A673 (cell line): Measurements from ENCODE around the gene SLC25A52. TPM values are rescaled to one million over a fixed set of nuclear protein-coding genes. Genes with fewer than 3 reads are reported as not detected.

Experiments used
- BruUV-seq: library from RNA; stranded (reverse); fragments of 400-500 nt; replicated peaks from 2 replicates; lab custom pipeline; 2021; lab: Mats Ljungman, UMichigan
- CTCF ChIA-PET: fragments of 300-600 bp; sonication (Branson Sonifier 250); formaldehyde crosslinking; loops from one replicate; lab custom pipeline; 2022; ENCODE audit warnings: antibody characterized with exemption; lab: Charles Lee
- POLR2A ChIA-PET: fragments of 300-600 bp; sonication (Branson Sonifier 250); formaldehyde crosslinking; loops from one replicate; lab custom pipeline; 2022; ENCODE audit warnings: antibody characterized with exemption; ENCODE audit not compliant: low non-redundant PET; lab: Charles Lee
- DNase-seq: peaks from one replicate; pipeline ENCODE4 v3.0.0-alpha.2; 2015; ENCODE audit warnings: low spot score
- H3K27ac ChIP-seq: fragments of 200-600 bp; sonication (generic); 2 replicates; pipeline ENCODE4 v1.5.1; 2016; ENCODE audit warnings: mixed run types, low read depth, mild to moderate bottlenecking, mixed read lengths, antibody characterized with exemption, low read length; ENCODE audit not compliant: poor library complexity, severe bottlenecking
- H3K27me3 ChIP-seq: fragments of 200-600 bp; sonication (generic); replicated peaks from 2 replicates; pipeline ENCODE4 v1.6.1; 2017; ENCODE audit warnings: mixed run types, low read depth, mild to moderate bottlenecking, mixed read lengths, antibody characterized with exemption, low read length; ENCODE audit not compliant: insufficient read depth, poor library complexity
- H3K36me3 ChIP-seq: fragments of 200-600 bp; sonication (generic); 2 replicates; pipeline ENCODE4 v1.6.1; 2016; ENCODE audit warnings: mixed run types, mild to moderate bottlenecking, mixed read lengths, antibody characterized with exemption, low read length; ENCODE audit not compliant: insufficient read depth, poor library complexity, severe bottlenecking
- H3K4me1 ChIP-seq: fragments of 200-600 bp; sonication (generic); 2 replicates; pipeline ENCODE4 v1.6.1; 2017; ENCODE audit warnings: mixed run types, mild to moderate bottlenecking, mixed read lengths, antibody characterized with exemption, low read length; ENCODE audit not compliant: insufficient read depth, poor library complexity, severe bottlenecking
- H3K4me3 ChIP-seq: fragments of 200-600 bp; sonication (generic); 2 replicates; pipeline ENCODE4 v1.5.1; 2016; ENCODE audit warnings: low read depth, mixed run types, mild to moderate bottlenecking, mixed read lengths, low read length; ENCODE audit not compliant: poor library complexity, severe bottlenecking
- H3K9me3 ChIP-seq: fragments of 200-600 bp; sonication (generic); 2 replicates; pipeline ENCODE4 v1.6.1; 2016; ENCODE audit warnings: mixed run types, low read depth, mild to moderate bottlenecking, mixed read lengths, antibody characterized with exemption, low read length; ENCODE audit not compliant: poor library complexity, severe bottlenecking
- EZH2 ChIP-seq: fragments of 200-600 bp; sonication (generic); IDR thresholded peaks from 2 replicates; pipeline ENCODE4 v1.6.1; 2017; ENCODE audit warnings: borderline replicate concordance, low read depth, mild to moderate bottlenecking, mixed read lengths, antibody characterized with exemption, low read length; ENCODE audit not compliant: poor library complexity, severe bottlenecking
- intact Hi-C: fragments of 100-400 bp; cut with micrococcal nuclease; formaldehyde crosslinking; loops from one replicate; pipeline ENCODE4 v1.10.0; 2022; ENCODE audit not compliant: unreplicated experiment
- total RNA-seq: library from RNA; stranded (reverse); gene quantifications from 2 replicates; pipeline ENCODE4 v1.2.3, GENCODE V29; 2021
- TF ChIP-seq, protein P1 (sequence below): fragments of 300-800, 200-600 bp; sonication (generic); conservative IDR thresholded peaks from 2 replicates; pipeline ENCODE4 v1.5.1; 2017; ENCODE audit warnings: low read depth, mild to moderate bottlenecking, antibody characterized with exemption, low read length, moderate library complexity, mixed read lengths

SLC25A52 gene
- total RNA-seq, 1 experiment from 2014 or later: not detected

DNA sequence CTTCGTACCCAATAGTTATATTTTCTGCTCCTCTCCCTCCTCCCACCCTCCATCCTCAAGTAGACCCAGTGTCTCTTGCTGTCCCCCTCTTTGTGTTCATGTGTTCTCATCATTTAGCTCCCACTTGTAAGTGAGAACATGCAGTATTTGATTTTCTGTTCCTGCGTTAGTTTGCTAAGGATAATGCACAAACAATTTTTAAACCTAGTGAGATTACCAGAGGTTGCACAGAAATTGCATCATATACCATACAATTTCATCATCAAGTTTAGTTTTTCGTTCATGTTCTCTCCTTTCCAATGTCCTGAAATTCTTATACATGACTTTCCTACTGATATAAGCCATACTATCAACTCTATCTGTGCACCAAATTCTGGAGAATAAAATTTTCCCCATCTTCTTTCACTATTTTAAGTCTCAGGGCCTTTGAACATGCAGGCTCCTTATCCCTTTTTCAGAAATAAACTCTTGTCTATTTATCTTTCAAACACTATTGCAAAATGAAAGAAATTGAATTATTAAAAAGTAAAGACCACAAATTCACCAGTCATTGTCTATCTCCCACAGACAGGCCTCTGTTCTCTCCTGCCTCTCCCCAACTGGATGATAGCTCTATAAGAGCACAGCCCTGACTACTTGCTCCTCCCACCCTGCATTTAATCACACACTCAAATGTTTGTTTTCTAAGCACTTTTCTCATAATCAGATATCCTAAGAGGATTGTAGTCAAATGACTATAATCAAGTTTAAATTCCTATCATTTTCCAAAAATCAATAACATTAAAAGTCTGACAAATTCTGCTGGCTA lies 49.1 kb downstream of the SLC25A52 start:
- Histone ChIP-seq H3K4me3 (no peak overlapping the region), H3K9me3 (no peaks in the 10 kb centered on the region), H3K36me3 (no peaks in the 10 kb centered on the region), H3K27ac (no peak overlapping the region), H3K27me3 (no peaks in the 10 kb centered on the region), H3K4me1 (no peaks in the 10 kb centered on the region)
- no TSS peak for BruUV-seq
- POLR2A ChIA-PET: no interaction called here
- TF ChIP-seq, protein P1, sequence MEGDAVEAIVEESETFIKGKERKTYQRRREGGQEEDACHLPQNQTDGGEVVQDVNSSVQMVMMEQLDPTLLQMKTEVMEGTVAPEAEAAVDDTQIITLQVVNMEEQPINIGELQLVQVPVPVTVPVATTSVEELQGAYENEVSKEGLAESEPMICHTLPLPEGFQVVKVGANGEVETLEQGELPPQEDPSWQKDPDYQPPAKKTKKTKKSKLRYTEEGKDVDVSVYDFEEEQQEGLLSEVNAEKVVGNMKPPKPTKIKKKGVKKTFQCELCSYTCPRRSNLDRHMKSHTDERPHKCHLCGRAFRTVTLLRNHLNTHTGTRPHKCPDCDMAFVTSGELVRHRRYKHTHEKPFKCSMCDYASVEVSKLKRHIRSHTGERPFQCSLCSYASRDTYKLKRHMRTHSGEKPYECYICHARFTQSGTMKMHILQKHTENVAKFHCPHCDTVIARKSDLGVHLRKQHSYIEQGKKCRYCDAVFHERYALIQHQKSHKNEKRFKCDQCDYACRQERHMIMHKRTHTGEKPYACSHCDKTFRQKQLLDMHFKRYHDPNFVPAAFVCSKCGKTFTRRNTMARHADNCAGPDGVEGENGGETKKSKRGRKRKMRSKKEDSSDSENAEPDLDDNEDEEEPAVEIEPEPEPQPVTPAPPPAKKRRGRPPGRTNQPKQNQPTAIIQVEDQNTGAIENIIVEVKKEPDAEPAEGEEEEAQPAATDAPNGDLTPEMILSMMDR: no peak
- no peak for TF ChIP-seq EZH2
- intact Hi-C loops: no loop called here
- CTCF ChIA-PET: no interaction called here
- no peak for DNase-seq

DNA sequence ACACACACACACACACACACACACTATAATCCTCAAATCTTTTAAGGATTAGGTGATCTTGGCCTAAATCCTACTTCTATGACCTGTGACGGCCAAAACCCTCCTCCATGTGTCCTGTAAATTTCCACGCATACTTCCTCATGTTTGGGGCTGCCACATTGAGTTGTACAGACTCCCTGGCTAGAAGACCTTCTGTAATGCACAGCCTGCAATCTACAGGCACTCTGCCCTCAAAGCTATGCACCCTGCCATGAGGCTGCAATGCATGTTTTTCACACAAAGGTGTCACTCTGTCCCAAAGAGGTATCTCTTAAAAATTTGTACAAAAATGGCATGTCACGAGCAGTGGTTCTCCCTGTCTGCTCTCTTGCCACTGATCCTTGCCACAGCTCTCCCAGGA lies 49.9 kb downstream of the SLC25A52 start:
- H3K36me3 ChIP-seq: no peaks in the 10 kb centered on the region
- no peak for DNase-seq
- TF ChIP-seq, protein P1: no peak
- H3K27me3 ChIP-seq: no peaks in the 10 kb centered on the region
- intact Hi-C loops: no loop called here
- ChIA-PET POLR2A (no interaction called here), CTCF (no interaction called here)
- no peaks in the 10 kb centered on the region for H3K4me1 ChIP-seq
- no peaks in the 10 kb centered on the region for H3K9me3 ChIP-seq
- no TSS peak for BruUV-seq
- no peak overlapping the region for H3K4me3 ChIP-seq
- H3K27ac ChIP-seq: no peak overlapping the region

Other genes starting within 250 kb of the SLC25A52 start
- not detected in 2 replicates for gene TTR, start 169.0 kb downstream of the SLC25A52 start, total RNA-seq
- 5.7 and 6.0 TPM in 2 replicates for gene B4GALT6, start 76.3 kb downstream of the SLC25A52 start, total RNA-seq
- 34.1 and 37.9 TPM in 2 replicates for gene TRAPPC8, start 182.2 kb upstream of the SLC25A52 start, total RNA-seq